HepG2 (cell line): Measurements from ENCODE around the gene CARMIL3. TPM values are rescaled to one million over a fixed set of nuclear protein-coding genes. Genes with fewer than 3 reads are reported as not detected.

ENCODE experiments used
- DNMT3B ChIP-seq: conservative IDR thresholded peaks from 2 replicates; pipeline ENCODE4 v1.6.1; 2016; ENCODE audit warnings: missing biosample characterization, control low read depth
- ETV5 ChIP-seq: IDR thresholded peaks from 2 replicates; pipeline ENCODE4 v1.6.1; 2018; ENCODE audit warnings: missing biosample characterization, missing genetic modification reagents, inconsistent platforms, borderline replicate concordance
- HMG20A ChIP-seq: IDR thresholded peaks from 2 replicates; pipeline ENCODE4 v1.6.1; 2016; ENCODE audit warnings: borderline replicate concordance
- JUN ChIP-seq: sonication (generic); formaldehyde crosslinking; IDR thresholded peaks from 2 replicates; pipeline ENCODE4 v1.4.0; 2020; ENCODE audit warnings: mild to moderate bottlenecking, missing genetic modification reagents
- KDM2A ChIP-seq: sonication (generic); formaldehyde crosslinking; IDR thresholded peaks from 2 replicates; pipeline ENCODE4 v1.4.0; 2020; ENCODE audit warnings: low read depth, missing genetic modification reagents, borderline replicate concordance
- MAFK ChIP-seq, 2 experiments: IDR thresholded peaks in 1 of 2; conservative IDR thresholded peaks in 1 of 2; 2 replicates each; pipeline ENCODE4 v1.6.1; 2011; ENCODE audit warnings: improper control_type of control experiment in 2 of 2, low read length in 2 of 2
- MIER2 ChIP-seq: IDR thresholded peaks from 2 replicates; pipeline ENCODE4 v1.6.1; 2016; ENCODE audit warnings: missing biosample characterization, missing genetic modification reagents
- RBFOX2 ChIP-seq: fragments of 200-400 bp; formaldehyde crosslinking; IDR thresholded peaks from 2 replicates; pipeline ENCODE4 v1.6.1; 2017; ENCODE audit warnings: low read depth, mild to moderate bottlenecking, low read length
- REPIN1 ChIP-seq: sonication (generic); formaldehyde crosslinking; IDR thresholded peaks from 2 replicates; pipeline ENCODE4 v1.8.0; 2022; ENCODE audit warnings: missing genetic modification reagents, low read depth, mild to moderate bottlenecking, borderline replicate concordance
- ZFP36L2 ChIP-seq: sonication (generic); formaldehyde crosslinking; IDR thresholded peaks from 2 replicates; pipeline ENCODE4 v1.4.0; 2020; ENCODE audit warnings: missing genetic modification reagents
- ZNF17 ChIP-seq: sonication (generic); formaldehyde crosslinking; IDR thresholded peaks from 2 replicates; pipeline ENCODE4 v1.5.0; 2020; ENCODE audit warnings: mild to moderate bottlenecking, missing genetic modification reagents
- ZNF260 ChIP-seq: sonication (generic); formaldehyde crosslinking; IDR thresholded peaks from 2 replicates; pipeline ENCODE4 v1.4.0; 2020; ENCODE audit warnings: missing genetic modification reagents, low read depth, mild to moderate bottlenecking, borderline replicate concordance
- ZNF335 ChIP-seq: sonication (generic); formaldehyde crosslinking; IDR thresholded peaks from 2 replicates; pipeline ENCODE4 v1.4.0; 2020; ENCODE audit warnings: missing genetic modification reagents
- ZNF460 ChIP-seq: sonication (generic); formaldehyde crosslinking; IDR thresholded peaks from 2 replicates; pipeline ENCODE4 v1.5.1; 2020; ENCODE audit warnings: missing genetic modification reagents, mild to moderate bottlenecking, borderline replicate concordance
- ZNF790 ChIP-seq: sonication (generic); formaldehyde crosslinking; IDR thresholded peaks from 2 replicates; pipeline ENCODE4 v1.8.0; 2022; ENCODE audit warnings: missing genetic modification reagents, mild to moderate bottlenecking, borderline replicate concordance
- ZNF841 ChIP-seq: sonication (generic); formaldehyde crosslinking; IDR thresholded peaks from 2 replicates; pipeline ENCODE4 v1.8.1; 2023; ENCODE audit warnings: missing genetic modification reagents, borderline replicate concordance
- ZSCAN12 ChIP-seq: sonication (generic); formaldehyde crosslinking; IDR thresholded peaks from 2 replicates; pipeline ENCODE4 v1.9.0; 2021; ENCODE audit warnings: mild to moderate bottlenecking, missing genetic modification reagents
- polyA plus RNA-seq, 8 experiments: library from polyadenylated mRNA; depleted of rRNA in 3 of 8; stranded (reverse) in 7 of 8; unstranded in 1 of 8; fragments of >200 nt; fragmentation: Illumina TruSeq in 4 of 8; extraction: Trizol in 4 of 8; gene quantifications; 2 replicates each; pipeline versions ENCODE4 v1.2.1 to v1.2.3, GENCODE V29; 2011 to 2016; ENCODE audit warnings: low read depth in 4 of 8, missing spikeins in 1 of 8, mixed read lengths in 1 of 8; ENCODE audit not compliant: insufficient read depth in 1 of 8
- total RNA-seq, 5 experiments: library from RNA; depleted of rRNA; stranded (reverse); fragments of >200 nt; fragmentation: Illumina TruSeq; extraction: Trizol; gene quantifications; 2 replicates each; pipeline ENCODE4 v1.2.3, GENCODE V29; 2016; ENCODE audit warnings: low read depth in 1 of 5
- TF ChIP-seq, protein P1 (sequence below), 2 experiments: fragments of 450-650 bp in 1 of 2; sonication (generic) in 1 of 2; formaldehyde crosslinking; IDR thresholded peaks; 2 replicates each; pipeline versions ENCODE4 v1.5.0 to v1.8.0; 2020 to 2022; ENCODE audit warnings: mild to moderate bottlenecking in 1 of 2, missing genetic modification reagents in 1 of 2
- TF ChIP-seq, protein P2 (sequence below): sonication (generic); IDR thresholded peaks from 2 replicates; pipeline ENCODE4 v1.6.1; 2016; ENCODE audit warnings: low read depth, borderline replicate concordance
- TF ChIP-seq, protein P3 (sequence below): sonication (generic); formaldehyde crosslinking; IDR thresholded peaks from 2 replicates; pipeline ENCODE4 v1.5.1; 2020; ENCODE audit warnings: mild to moderate bottlenecking, missing genetic modification reagents
- TF ChIP-seq, protein P4 (sequence below): sonication (generic); formaldehyde crosslinking; IDR thresholded peaks from 2 replicates; pipeline ENCODE4 v1.4.0; 2020; ENCODE audit warnings: missing genetic modification reagents

Gene CARMIL3
- total and polyA plus RNA-seq, 2 of the 13 experiments (the other 11 are each of a cell fraction or from before 2014, with no cell fraction given) = 0.27 to 0.55 TPM

DNA sequence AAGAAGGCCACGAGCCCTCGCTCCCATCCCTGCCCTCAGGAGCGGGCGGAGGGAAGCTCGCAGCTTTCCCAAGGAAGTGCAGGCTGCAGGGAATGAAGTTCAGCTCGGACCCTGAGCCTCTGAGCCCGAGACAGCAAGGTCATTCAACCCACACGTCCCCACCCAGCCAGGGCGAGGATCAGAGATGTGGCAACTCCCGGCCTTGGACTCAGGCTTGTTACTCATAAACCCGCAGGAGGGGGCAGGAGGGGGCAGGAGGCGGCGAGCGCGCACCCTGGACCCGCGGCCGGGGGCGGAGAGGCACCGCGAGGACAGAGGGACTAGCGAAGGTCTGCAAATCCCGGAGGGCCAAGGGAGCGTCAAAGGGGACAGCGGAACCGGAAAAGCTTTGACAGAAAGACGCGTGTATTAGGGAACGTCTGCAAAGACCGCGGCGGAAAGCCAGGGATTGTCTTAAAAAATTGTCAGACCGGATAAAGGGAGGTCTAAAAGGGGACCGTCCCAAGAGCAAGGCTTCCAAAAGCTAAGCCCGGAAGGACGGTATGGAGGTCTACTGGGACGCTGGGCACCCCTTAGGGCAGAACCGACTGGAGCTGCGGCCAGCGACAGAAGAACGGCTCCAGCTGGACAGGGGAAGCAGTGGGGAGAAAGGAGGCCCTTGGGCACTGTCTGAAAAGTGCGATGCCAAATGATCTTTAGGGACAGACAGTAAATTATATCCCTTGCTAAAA lies 62.2 kb downstream of the CARMIL3 start (continued):
- TF ChIP-seq MAFK (conservative IDR thresholded peaks at IDR 0.05 in 1 of 2, IDR thresholded peaks at IDR 0.05 in 1 of 2; ENCODE audit: low read length in 2 of 2) (peak in 1 of 2 experiments; percentile 1; a peak in 1 of 4 replicates), KDM2A (CRISPR knock-in tag) (peak; percentile 99), ZSCAN12 (CRISPR knock-in tag) (peak; percentile 72; the same call in 1 of the 2 replicates), ETV5 (CRISPR knock-in tag) (peak; percentile 97), RBFOX2 (peak; percentile 88), MIER2 (CRISPR knock-in tag) (peak; percentile 77; the same call in 1 of the 2 replicates), ZNF460 (CRISPR knock-in tag) (no peak), ZNF841 (no peak), DNMT3B (CRISPR knock-in tag) (peak; percentile 95; the same call in 1 of the 2 replicates), ZFP36L2 (peak; percentile 95), ZNF260 (CRISPR knock-in tag) (0 out of 2 replicates have a peak, but pooled peaks have one; percentile 89), ZNF17 (CRISPR knock-in tag) (0 out of 2 replicates have a peak, but pooled peaks have one; percentile 41), ZNF335 (CRISPR knock-in tag) (peak; percentile 94), REPIN1 (CRISPR knock-in tag) (peak; percentile 100), JUN (peak; percentile 96), ZNF790 (CRISPR knock-in tag) (peak; percentile 86), HMG20A (CRISPR knock-in tag) (peak; percentile 83)
- TF ChIP-seq, protein P1, sequence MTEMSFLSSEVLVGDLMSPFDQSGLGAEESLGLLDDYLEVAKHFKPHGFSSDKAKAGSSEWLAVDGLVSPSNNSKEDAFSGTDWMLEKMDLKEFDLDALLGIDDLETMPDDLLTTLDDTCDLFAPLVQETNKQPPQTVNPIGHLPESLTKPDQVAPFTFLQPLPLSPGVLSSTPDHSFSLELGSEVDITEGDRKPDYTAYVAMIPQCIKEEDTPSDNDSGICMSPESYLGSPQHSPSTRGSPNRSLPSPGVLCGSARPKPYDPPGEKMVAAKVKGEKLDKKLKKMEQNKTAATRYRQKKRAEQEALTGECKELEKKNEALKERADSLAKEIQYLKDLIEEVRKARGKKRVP (CRISPR knock-in tag; IDR thresholded peaks at IDR 0.05) = no peak
- TF ChIP-seq, protein P2, sequence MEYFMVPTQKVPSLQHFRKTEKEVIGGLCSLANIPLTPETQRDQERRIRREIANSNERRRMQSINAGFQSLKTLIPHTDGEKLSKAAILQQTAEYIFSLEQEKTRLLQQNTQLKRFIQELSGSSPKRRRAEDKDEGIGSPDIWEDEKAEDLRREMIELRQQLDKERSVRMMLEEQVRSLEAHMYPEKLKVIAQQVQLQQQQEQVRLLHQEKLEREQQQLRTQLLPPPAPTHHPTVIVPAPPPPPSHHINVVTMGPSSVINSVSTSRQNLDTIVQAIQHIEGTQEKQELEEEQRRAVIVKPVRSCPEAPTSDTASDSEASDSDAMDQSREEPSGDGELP = peak; percentile 92; the same call in 1 of the 2 replicates
- TF ChIP-seq, protein P3, sequence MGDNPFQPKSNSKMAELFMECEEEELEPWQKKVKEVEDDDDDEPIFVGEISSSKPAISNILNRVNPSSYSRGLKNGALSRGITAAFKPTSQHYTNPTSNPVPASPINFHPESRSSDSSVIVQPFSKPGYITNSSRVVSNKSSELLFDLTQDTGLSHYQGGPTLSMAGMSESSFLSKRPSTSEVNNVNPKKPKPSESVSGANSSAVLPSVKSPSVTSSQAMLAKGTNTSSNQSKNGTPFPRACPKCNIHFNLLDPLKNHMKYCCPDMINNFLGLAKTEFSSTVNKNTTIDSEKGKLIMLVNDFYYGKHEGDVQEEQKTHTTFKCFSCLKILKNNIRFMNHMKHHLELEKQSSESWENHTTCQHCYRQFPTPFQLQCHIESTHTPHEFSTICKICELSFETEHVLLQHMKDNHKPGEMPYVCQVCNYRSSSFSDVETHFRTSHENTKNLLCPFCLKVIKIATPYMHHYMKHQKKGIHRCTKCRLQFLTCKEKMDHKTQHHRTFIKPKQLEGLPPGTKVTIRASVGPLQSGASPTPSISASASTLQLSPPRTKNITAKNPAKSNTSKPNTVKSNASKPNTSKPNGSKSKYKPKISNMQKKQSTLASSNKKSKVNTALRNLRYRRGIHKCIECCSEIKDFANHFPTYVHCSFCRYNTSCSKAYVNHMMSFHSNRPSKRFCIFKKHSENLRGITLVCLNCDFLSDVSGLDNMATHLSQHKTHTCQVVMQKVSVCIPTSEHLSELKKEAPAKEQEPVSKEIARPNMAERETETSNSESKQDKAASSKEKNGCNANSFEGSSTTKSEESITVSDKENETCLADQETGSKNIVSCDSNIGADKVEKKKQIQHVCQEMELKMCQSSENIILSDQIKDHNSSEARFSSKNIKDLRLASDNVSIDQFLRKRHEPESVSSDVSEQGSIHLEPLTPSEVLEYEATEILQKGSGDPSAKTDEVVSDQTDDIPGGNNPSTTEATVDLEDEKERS (CRISPR knock-in tag) = peak; percentile 79
- TF ChIP-seq, protein P4, sequence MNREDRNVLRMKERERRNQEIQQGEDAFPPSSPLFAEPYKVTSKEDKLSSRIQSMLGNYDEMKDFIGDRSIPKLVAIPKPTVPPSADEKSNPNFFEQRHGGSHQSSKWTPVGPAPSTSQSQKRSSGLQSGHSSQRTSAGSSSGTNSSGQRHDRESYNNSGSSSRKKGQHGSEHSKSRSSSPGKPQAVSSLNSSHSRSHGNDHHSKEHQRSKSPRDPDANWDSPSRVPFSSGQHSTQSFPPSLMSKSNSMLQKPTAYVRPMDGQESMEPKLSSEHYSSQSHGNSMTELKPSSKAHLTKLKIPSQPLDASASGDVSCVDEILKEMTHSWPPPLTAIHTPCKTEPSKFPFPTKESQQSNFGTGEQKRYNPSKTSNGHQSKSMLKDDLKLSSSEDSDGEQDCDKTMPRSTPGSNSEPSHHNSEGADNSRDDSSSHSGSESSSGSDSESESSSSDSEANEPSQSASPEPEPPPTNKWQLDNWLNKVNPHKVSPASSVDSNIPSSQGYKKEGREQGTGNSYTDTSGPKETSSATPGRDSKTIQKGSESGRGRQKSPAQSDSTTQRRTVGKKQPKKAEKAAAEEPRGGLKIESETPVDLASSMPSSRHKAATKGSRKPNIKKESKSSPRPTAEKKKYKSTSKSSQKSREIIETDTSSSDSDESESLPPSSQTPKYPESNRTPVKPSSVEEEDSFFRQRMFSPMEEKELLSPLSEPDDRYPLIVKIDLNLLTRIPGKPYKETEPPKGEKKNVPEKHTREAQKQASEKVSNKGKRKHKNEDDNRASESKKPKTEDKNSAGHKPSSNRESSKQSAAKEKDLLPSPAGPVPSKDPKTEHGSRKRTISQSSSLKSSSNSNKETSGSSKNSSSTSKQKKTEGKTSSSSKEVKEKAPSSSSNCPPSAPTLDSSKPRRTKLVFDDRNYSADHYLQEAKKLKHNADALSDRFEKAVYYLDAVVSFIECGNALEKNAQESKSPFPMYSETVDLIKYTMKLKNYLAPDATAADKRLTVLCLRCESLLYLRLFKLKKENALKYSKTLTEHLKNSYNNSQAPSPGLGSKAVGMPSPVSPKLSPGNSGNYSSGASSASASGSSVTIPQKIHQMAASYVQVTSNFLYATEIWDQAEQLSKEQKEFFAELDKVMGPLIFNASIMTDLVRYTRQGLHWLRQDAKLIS (CRISPR knock-in tag) = peak; percentile 96
